PFSK-1 (cell line): ENCODE measurements around the gene SRI.

Experiments
- FOXP2 ChIP-seq: optimal IDR thresholded peaks from 2 replicates; pipeline ENCODE3; 2011; ENCODE audit warnings: borderline replicate concordance, control low read depth, inconsistent platforms; ENCODE audit not compliant: insufficient read depth; ENCODE audit errors: extremely low read length, extremely low read depth
- POLR2AphosphoS5 ChIP-seq: IDR thresholded peaks from 2 replicates; pipeline ENCODE4 v1.6.1; 2012; ENCODE audit warnings: low read depth, mild to moderate bottlenecking, control low read depth, low read length, moderate library complexity
- REST ChIP-seq, 2 experiments: IDR thresholded peaks; 2 replicates each; pipeline versions ENCODE4 v1.6.1 to v1.8.0; 2011 to 2012; ENCODE audit warnings: low read depth in 2 of 2, low read length in 2 of 2, control low read depth in 1 of 2, inconsistent platforms in 1 of 2, mild to moderate bottlenecking in 1 of 2, moderate library complexity in 1 of 2; ENCODE audit not compliant: insufficient read depth in 1 of 2
- SIN3A ChIP-seq: IDR thresholded peaks from 2 replicates; pipeline ENCODE4 v1.6.1; 2012; ENCODE audit warnings: mild to moderate bottlenecking, low read length, moderate library complexity, borderline replicate concordance; ENCODE audit not compliant: insufficient read depth
- TAF1 ChIP-seq: IDR thresholded peaks from 2 replicates; pipeline ENCODE4 v1.6.1; 2012; ENCODE audit warnings: low read length, control low read depth, borderline replicate concordance; ENCODE audit not compliant: insufficient read depth

Gene SRI

GRCh38 chr7:88262562-88262961 is 42.7 kb upstream of the SRI start:
- TF ChIP-seq REST (IDR thresholded peaks at IDR 0.05; ENCODE audit: insufficient read depth in 1 of 2, low read depth in 2 of 2, low read length in 2 of 2) (no peak), POLR2AphosphoS5 (no peak), SIN3A (no peak), FOXP2 (no peak), TAF1 (no peak)

DNA sequence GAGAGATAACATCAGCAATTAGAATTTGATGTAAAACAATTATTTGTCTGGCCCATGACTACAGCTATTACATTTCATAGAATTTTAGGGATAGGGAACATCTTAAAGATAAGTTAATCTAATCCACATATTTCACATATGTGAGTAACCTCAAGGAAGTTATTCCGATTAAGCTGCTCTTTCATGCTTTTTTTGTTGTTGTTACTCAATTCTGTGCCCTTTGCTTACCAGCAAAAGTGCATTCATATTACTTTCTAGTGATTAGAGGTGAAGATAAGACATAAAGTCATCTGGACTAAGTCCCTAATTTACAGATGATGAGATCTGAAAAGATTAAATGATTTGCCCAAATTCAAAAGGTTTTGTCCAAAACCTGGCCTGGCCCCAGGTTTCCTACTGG is 40.9 kb upstream of the SRI start:
- TF ChIP-seq FOXP2 (no peak), SIN3A (no peak), REST (IDR thresholded peaks at IDR 0.05; ENCODE audit: insufficient read depth in 1 of 2, low read depth in 2 of 2, low read length in 2 of 2) (no peak), TAF1 (no peak), POLR2AphosphoS5 (no peak)

- TF ChIP-seq POLR2AphosphoS5 (no peak), TAF1 (no peak), SIN3A (no peak), REST (IDR thresholded peaks at IDR 0.05; ENCODE audit: insufficient read depth in 1 of 2, low read depth in 2 of 2, low read length in 2 of 2) (no peak), FOXP2 (no peak)
These were observed 40.0 kb upstream of the SRI start for GRCh38 chr7:88259656-88260380.

DNA sequence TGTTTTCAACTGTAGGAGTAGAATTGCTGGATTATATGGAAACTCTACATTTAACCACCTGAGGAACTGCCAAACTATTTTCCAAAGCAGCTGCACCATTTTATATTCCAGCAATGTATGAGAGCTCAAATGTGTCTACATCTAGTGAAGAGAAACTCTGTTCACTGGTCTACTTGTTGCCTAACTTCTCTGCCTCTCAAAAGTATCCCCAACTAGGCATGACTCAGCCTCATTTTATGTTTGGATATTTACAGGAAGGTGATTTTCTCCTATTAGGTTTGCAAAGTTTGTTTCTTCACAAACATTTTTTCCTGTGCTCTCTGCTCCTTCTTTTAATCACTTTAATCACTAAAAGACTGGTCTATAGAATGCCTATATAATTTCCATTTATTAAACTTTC is 37.1 kb upstream of the SRI start:
- TF ChIP-seq FOXP2 = no peak
- no peak for TF ChIP-seq REST (IDR thresholded peaks at IDR 0.05; ENCODE audit: insufficient read depth in 1 of 2, low read depth in 2 of 2, low read length in 2 of 2)
- no peak for TF ChIP-seq SIN3A
- no peak for TF ChIP-seq TAF1
- TF ChIP-seq POLR2AphosphoS5 = no peak
